GM13976 (cell line): ENCODE measurements around the gene UNC45B.

Source experiments
- DNase-seq: peaks from one replicate; pipeline ENCODE4 v3.0.0; 2012; ENCODE audit warnings: low spot score
- CTCF ChIP-seq: IDR thresholded peaks from 2 replicates; pipeline ENCODE4 v1.5.1; 2012; ENCODE audit warnings: borderline replicate concordance, mild to moderate bottlenecking; ENCODE audit not compliant: insufficient read depth; ENCODE audit errors: extremely low read depth, missing control alignments, control extremely low read depth
- in situ Hi-C: fragments of 300-500 bp; cut with MboI; formaldehyde crosslinking; loops from one replicate; pipeline ENCODE4 v1.12.0; 2022; ENCODE audit warnings: low sequenced_read_pairs, mixed read lengths, inconsistent platforms; ENCODE audit not compliant: unreplicated experiment

Gene UNC45B

GRCh38 chr17:35127751-35128514, 19.7 kb upstream of the UNC45B start:
- in situ Hi-C loops: no loop called here
- DNase-seq: no peak
- no peak for TF ChIP-seq CTCF

GRCh38 chr17:35129154-35129972, 18.3 kb upstream of the UNC45B start:
- TF ChIP-seq CTCF: no peak
- in situ Hi-C loops: no loop called here
- DNase-seq: no peak

- no peak for DNase-seq
- in situ Hi-C loops: no loop called here
- no peak for TF ChIP-seq CTCF
Measured at GRCh38 chr17:35129973-35130351, 17.7 kb upstream of the UNC45B start.

GRCh38 chr17:35130392-35130791, 17.2 kb upstream of the UNC45B start:
- TF ChIP-seq CTCF: no peak
- in situ Hi-C loops: no loop called here

GRCh38 chr17:35132099-35132498, 15.5 kb upstream of the UNC45B start:
- in situ Hi-C loops: no loop called here
- no peak for TF ChIP-seq CTCF
- no peak for DNase-seq

More at GRCh38 chr17:35130392-35130791, 17.2 kb upstream of the UNC45B start:
- DNase-seq: no peak

GRCh38 chr17:35132816-35133550, 14.6 kb upstream of the UNC45B start:
- in situ Hi-C loops: no loop called here
- no peak for TF ChIP-seq CTCF

More at GRCh38 chr17:35132816-35133550, 14.6 kb upstream of the UNC45B start:
- no peak for DNase-seq
